Ammon's horn (tissue), 1 donor: ENCODE data around the gene KIRREL3.

Source experiments
- DNase-seq: peaks from one replicate; pipeline ENCODE4 v3.0.0-alpha.2; 2016; ENCODE audit warnings: low spot score

Gene KIRREL3

GRCh38 chr11:126419801-126420697, 580.5 kb downstream of the KIRREL3 start:
- no peak for DNase-seq

DNA sequence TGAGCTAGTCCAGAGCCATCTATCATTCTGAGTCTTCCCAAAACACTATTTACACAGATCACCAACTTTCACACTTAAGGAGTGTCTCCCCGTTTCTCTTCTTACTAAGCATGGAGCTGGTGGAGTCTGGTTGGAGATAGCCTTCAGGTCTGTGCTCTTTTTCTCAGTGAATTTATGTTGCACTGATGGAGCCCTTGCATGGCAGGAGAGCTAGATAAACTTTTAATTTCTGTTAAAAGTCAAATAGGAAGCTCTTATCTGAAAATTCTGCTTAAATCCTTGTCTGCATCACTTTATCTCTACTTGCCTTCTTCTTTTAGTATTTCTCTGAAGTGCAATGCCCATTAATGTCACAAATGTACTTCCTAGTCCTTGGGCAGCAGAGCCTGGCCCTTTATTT, 581.7 kb downstream of the KIRREL3 start:
- DNase-seq: no peak

DNA sequence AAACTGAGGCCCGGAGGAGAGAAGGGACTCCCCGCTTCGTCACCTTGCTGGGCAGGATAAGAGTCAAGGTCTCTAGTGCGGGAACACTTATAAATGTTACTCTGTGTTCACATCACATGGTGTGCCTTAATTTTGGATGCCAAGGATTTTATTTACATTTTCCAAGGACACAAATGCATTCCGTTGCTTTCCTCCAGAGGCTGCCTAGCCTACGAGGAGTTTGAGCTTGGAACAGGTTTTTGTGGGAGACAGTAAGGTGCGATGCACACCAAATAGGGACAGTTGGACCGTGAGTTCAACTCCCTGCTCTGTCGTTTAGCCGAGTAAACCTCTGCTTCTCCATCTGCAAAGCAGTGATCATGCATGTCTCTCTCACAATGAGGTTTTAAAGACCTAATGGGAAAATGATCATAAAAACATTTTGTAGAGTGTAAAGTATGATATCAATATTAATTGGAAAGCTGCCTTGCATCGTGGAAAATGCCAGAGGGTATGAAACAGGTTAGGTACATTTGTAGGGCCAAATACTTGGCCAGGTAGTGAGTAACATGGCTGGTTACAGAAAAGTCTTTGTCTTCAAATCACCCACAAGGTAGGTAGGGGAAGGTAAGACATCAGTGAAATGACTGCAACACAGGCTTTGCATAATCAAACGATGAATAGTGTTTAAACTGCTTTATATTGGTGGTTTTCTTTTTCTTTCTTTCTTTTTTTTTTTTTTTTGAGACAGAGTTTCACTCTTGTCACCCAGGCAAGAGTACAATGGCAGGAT, 583.3 kb downstream of the KIRREL3 start:
- DNase-seq: no peak

DNA sequence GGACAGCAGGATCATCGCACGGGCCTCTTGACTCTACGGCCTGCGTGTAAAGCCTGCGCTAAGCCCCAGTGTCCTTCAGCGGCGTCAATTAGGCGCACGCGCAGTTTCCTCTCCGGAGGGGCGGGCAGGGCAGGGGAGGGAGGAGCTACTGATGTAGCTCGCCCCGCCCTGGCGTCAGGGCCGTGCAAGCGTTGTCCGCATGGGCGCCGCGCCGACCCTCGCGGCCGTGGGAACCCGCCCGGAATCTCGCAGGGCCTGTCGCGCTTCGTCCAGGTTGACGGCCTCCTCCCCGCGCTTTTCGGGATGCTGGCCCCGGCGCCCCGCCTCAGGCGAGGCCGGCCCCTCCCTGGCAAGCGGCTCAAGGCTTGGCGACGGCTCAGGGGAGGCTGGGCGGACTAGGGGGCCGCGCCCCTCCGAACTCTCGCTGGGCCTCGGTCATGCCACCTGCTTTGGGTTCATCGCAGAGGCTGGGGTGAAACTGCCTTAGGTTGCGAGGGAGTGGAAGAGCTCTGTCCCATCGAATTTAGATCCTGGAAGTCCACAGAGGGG, 584.0 kb downstream of the KIRREL3 start:
- peak; percentile 93 for DNase-seq

DNA sequence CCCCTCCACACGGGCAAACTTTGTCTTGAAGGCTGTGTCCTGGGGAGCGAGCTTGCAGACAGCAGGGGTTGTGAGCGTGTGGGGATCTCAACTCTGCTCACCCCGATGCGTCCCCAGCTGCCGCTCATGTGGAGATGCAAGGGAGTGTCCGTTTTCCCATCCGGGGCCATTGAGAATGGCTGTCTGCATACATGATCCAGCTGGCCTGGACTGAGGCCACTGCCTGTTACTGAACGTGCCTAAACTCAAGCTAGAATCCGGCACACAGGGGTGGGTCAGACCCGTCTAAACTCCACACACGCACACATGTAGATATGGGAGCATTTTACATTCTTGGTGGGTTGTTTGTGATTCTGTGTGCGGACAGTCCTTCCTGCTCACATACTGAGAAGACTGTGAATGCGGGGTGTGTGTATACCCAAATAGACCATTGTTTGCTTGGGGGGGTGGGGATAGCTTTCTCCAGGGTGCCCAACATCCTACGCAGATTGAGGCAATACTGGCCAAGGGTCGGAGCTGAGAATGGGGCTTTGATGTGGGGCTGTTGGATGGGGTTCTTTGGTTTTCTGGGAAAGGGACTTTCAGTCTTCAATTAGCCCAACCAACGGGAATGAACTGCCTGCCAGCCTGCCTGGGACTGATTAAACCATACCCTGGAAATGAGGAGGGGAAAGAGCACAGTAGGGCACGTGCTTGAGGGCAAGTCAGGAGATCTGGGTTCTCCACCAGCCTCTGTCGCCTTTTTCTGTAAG, 584.7 kb downstream of the KIRREL3 start:
- DNase-seq: peak; percentile 78

GRCh38 chr11:126415128-126415527, 585.4 kb downstream of the KIRREL3 start:
- peak; percentile 77 for DNase-seq

GRCh38 chr11:126414615-126415014, 586.0 kb downstream of the KIRREL3 start:
- DNase-seq: no peak

- no peak for DNase-seq
Measured at GRCh38 chr11:126413843-126414405, 586.6 kb downstream of the KIRREL3 start.

- no peak for DNase-seq
Measured at GRCh38 chr11:126413426-126413825, 587.1 kb downstream of the KIRREL3 start.

- DNase-seq: no peak
Measured at GRCh38 chr11:126411971-126412381, 588.6 kb downstream of the KIRREL3 start.

DNA sequence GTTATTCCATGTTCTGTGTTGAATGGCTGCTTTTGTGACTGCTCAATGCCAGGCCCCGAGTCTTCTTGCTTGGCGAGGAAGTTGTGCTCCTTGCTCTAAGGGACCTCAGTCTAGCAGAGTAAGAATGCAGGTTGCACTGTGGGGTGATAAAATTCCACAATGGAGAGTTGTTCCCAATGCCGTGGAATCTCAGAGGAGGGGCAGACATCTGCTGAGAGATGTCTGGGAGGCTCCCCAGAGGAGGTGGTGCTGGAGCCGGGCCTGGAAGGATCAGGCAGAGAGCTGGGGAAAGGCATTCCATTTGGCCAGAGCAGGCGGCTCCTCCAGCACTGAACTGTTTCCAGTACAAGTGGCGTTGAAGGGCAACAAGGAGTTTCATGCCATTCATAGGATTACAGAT, 589.9 kb downstream of the KIRREL3 start:
- no peak for DNase-seq

GRCh38 chr11:126409620-126409985, 591.0 kb downstream of the KIRREL3 start:
- no peak for DNase-seq

GRCh38 chr11:126408901-126409619, 591.5 kb downstream of the KIRREL3 start:
- DNase-seq: no peak

DNA sequence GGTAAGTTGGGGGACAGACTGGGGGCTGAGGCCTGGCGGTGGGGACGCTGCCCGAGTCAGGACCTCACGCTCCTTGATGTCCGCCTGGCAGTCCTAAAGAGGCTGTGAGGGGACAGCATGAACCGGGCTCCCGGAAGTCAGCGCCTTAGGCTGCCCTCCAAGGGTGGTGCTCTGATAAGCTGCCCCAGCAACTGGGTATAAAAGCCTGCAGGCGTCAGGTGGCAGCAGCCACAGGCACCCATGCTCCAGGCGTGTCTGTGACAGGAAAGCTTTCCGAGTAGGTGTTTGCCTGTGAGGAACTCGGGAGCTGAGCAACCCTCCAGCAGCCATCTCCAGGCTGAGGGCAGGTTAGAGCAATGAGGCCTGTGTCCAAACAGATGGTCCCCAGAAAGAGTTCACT, 592.1 kb downstream of the KIRREL3 start:
- DNase-seq: no peak

DNA sequence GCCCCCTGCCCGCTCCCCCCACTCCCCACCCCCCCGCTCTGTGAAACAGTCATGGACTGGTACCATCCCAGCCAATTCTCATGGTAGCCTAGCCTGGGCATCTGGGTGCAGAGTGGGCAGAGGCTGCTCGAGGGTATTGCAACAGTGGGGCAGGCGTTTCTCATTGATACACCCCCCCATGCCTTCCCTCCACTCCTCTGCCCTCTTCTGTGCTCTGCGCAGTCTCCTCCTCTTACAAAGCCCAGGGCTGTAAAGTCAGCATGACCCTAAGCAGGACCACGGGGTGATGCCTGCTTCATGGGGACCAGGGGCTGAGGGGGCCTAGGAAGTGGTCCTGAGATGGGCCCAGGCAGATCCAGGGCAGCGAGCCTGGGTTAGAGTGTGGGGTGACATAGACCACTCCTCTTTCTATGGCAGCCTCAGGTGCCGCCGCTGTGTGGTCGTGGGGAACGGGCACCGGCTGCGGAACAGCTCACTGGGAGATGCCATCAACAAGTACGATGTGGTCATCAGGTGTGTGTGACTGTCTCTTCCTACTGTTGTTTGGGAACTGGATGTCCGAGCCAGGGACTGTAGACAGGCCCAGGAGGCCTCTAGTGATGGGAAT, 592.8 kb downstream of the KIRREL3 start:
- DNase-seq: no peak

- no peak for DNase-seq
Measured at GRCh38 chr11:126407101-126407521, 593.5 kb downstream of the KIRREL3 start.

GRCh38 chr11:126406368-126406767, 594.2 kb downstream of the KIRREL3 start:
- DNase-seq: no peak

DNA sequence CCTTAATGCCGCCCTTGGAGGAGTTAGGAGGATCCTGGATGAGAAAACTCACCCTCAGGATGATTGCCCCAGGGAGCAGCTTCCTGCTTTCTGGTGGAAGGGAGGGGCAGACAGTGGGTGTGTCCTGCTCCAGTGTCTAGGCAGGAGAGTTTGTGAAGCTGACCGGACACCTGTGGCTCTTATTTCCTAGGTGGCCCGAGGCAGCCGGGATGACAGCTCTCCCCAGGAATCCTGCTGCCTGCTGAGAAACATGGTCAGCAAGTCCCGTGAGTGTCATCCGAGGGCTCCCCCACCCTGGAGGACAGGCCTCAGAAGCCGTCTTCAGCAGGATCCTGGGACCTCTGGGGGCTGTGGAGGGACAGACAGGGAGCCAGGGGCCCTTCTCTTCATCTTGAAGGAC, 594.7 kb downstream of the KIRREL3 start:
- no peak for DNase-seq

GRCh38 chr11:126405374-126405773, 595.2 kb downstream of the KIRREL3 start:
- DNase-seq: no peak

DNA sequence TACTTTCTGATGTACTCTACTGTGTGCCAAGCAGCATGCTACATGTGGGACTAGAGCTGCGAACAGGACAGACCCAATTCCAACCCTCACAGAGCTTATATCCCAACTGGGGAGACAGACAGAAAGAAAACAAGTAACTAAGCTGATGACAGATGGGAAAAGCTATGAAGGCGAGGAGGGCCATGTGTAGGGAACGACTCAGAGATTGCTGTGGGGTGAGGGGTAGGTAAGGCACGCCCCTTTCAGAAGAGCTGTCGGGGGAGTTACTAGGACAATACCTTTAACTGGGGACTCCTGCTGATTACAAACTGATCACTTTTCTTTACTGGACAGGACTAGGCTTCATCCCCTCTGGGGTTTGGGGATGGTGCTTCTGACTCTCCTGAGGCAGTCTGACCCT, 596.2 kb downstream of the KIRREL3 start:
- DNase-seq: no peak

DNA sequence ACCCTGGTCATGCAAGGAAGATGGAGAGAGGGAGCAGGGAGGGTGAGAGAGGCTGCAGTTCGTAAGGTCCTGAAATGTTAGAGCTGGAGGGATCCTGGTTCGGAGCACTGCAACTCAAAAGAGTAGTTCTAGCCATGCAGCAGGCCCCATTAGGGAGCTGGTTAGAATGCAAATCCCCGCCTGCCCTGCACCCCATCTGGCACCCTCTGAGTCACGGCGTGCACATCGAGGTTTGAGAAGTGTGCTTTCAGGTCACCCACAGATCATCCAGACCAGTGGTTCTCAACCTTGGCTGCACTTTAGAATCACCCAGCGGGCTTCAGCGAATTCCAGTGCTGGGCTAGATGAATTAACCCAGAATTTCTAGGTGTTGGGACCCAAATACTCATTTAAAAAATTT, 596.9 kb downstream of the KIRREL3 start:
- DNase-seq: no peak
